ENCODE results near the gene EIF4G2.

The EIF4G2 gene

DNA sequence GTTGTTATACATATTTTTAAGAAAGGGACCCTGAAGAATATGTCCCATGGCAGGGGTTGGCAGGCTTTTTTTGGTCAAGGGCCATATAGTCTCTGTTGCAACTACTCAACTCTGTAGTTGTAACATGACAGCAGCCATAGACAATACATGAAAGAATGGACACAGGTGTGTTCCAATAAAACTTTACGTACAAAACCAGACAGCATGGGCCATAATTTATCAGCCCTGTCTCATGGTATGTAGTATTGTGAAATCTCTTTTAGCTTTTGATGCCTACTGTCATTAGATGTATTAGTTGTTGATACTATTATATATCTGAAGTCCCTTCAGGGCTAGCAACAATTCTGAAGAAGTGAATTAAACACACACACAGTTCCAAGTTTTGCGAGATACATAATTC is 46.6 kb upstream of the EIF4G2 start:
- TF ChIP-seq, protein P1, sequence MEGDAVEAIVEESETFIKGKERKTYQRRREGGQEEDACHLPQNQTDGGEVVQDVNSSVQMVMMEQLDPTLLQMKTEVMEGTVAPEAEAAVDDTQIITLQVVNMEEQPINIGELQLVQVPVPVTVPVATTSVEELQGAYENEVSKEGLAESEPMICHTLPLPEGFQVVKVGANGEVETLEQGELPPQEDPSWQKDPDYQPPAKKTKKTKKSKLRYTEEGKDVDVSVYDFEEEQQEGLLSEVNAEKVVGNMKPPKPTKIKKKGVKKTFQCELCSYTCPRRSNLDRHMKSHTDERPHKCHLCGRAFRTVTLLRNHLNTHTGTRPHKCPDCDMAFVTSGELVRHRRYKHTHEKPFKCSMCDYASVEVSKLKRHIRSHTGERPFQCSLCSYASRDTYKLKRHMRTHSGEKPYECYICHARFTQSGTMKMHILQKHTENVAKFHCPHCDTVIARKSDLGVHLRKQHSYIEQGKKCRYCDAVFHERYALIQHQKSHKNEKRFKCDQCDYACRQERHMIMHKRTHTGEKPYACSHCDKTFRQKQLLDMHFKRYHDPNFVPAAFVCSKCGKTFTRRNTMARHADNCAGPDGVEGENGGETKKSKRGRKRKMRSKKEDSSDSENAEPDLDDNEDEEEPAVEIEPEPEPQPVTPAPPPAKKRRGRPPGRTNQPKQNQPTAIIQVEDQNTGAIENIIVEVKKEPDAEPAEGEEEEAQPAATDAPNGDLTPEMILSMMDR (IDR thresholded peaks at IDR 0.05), result no peak
- no peaks in the 10 kb centered on the region for H3K9me3 ChIP-seq (ENCODE audit: control insufficient read depth, low read length)
- H3K4me2 ChIP-seq (ENCODE audit: low read length), result no peak overlapping the region
- H3K27me3 ChIP-seq (ENCODE audit: control insufficient read depth, insufficient read depth, low read length), result no peaks in the 10 kb centered on the region
- no peak overlapping the region for H3K4me3 ChIP-seq (ENCODE audit: low read depth, low read length)
- H3K4me1 ChIP-seq, result peaks cover 9% of the 10 kb centered on the region
- H3K79me2 ChIP-seq, result peaks cover 11% of the 10 kb centered on the region
- no peak overlapping the region for H3K27ac ChIP-seq
- no peak overlapping the region for H2AFZ ChIP-seq
- no peaks in the 10 kb centered on the region for H3K36me3 ChIP-seq (ENCODE audit: control insufficient read depth, insufficient read depth, low read length)
- no peak overlapping the region for H3K9ac ChIP-seq

DNA sequence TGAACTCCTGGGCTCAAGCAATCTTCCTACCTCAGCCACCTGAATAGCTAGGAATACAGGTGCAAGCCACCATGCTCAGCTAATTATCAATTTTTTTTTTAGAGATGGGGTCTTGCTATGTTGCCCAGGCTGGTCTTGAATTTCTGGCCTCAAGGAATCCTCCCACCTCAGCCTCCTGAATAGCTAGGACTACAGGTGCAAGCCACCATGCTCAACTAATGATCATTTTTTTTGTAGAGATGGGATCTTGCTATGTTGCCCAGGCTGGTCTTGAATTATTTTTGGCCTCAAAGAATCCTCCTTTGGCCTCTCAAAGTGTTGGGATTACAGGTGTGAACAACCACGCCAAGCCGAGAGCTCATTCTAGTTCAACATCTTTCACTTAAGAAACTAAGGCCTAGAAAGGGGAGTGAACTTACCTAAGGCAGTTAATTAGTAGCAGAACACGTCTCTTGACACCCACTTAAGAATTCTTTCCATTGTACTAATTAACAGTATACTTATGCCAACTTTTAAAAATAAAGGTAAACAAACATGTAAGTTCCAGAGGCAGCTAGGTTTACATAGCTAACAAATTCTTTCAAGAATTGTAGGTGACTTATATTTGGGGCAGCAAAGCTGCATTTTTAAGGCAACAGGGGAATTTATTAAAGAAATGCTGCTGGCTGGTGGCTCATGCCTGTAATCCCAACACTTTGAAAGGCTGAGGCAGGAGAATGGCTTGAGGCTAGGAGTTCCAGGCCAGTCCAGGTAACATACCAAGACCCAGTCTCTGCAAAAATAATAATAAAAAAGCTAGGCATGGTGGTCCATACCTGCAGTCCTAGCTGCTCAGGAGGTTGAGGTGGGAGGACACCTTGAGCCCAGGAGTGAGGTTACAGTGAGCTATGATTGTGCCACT is 39.5 kb upstream of the EIF4G2 start:
- no peaks in the 10 kb centered on the region for H3K9me3 ChIP-seq (ENCODE audit: control insufficient read depth, low read length)
- H3K9ac ChIP-seq, result no peak overlapping the region
- no peaks in the 10 kb centered on the region for H3K79me2 ChIP-seq
- H3K27ac ChIP-seq, result no peak overlapping the region
- no peak overlapping the region for H2AFZ ChIP-seq
- no peaks in the 10 kb centered on the region for H3K36me3 ChIP-seq (ENCODE audit: control insufficient read depth, insufficient read depth, low read length)
- H3K4me3 ChIP-seq (ENCODE audit: low read depth, low read length), result no peak overlapping the region
- no peak overlapping the region for H3K4me2 ChIP-seq (ENCODE audit: low read length)
- no peaks in the 10 kb centered on the region for H3K4me1 ChIP-seq
- TF ChIP-seq, protein P1 (IDR thresholded peaks at IDR 0.05), result no peak
- H3K27me3 ChIP-seq (ENCODE audit: control insufficient read depth, insufficient read depth, low read length), result no peaks in the 10 kb centered on the region

DNA sequence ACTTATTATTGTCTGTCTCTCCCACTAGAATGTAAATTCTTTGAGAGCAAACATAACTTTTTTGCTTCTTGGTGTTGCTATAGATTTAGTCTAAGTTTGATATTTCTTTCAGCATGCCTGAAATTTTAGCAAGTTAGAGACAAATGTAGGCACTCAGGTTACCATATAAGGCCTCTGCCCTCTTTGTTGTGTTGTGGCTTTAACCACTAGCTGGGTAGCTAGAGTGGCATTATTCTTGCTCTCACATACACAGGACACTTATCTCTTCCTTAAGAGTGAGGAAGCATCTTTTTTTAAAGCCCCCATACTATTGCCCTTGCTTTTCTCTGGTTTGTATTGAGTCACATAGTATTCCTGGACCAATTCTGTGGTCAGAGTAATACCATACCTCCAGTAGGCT is 37.9 kb upstream of the EIF4G2 start:
- H3K36me3 ChIP-seq (ENCODE audit: control insufficient read depth, insufficient read depth, low read length), result no peaks in the 10 kb centered on the region
- no peak overlapping the region for H3K9ac ChIP-seq
- no peak overlapping the region for H3K4me3 ChIP-seq (ENCODE audit: low read depth, low read length)
- TF ChIP-seq, protein P1 (IDR thresholded peaks at IDR 0.05), result no peak
- no peak overlapping the region for H3K27ac ChIP-seq
- H3K4me2 ChIP-seq (ENCODE audit: low read length), result no peak overlapping the region
- H3K27me3 ChIP-seq (ENCODE audit: control insufficient read depth, insufficient read depth, low read length), result no peaks in the 10 kb centered on the region
- no peaks in the 10 kb centered on the region for H3K4me1 ChIP-seq
- H3K79me2 ChIP-seq, result no peaks in the 10 kb centered on the region
- no peaks in the 10 kb centered on the region for H3K9me3 ChIP-seq (ENCODE audit: control insufficient read depth, low read length)
- no peak overlapping the region for H2AFZ ChIP-seq

DNA sequence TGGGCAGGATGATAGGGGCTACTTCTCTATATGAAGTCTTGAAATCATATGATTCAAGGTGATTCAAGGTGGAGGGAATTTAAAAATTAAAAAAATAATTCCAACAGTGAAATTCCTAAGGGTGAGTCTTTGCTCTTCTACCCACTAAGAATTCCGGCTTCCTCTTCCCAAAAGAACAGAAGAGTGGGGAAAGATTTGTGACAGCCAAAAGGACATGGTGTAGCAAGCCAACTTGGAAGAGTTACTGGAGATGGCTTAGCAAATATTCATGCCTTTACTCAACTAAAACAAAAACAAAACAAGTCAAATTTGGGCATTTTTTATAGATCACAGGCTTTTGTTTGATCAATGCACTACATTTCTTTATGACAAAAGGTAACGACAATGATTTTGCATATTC is 36.9 kb upstream of the EIF4G2 start:
- Histone ChIP-seq H3K9me3 (ENCODE audit: control insufficient read depth, low read length) (no peaks in the 10 kb centered on the region), H3K4me2 (ENCODE audit: low read length) (no peak overlapping the region), H3K36me3 (ENCODE audit: control insufficient read depth, insufficient read depth, low read length) (no peaks in the 10 kb centered on the region), H3K4me3 (ENCODE audit: low read depth, low read length) (no peak overlapping the region), H3K27ac (no peak overlapping the region), H3K27me3 (ENCODE audit: control insufficient read depth, insufficient read depth, low read length) (no peaks in the 10 kb centered on the region), H3K9ac (no peak overlapping the region), H3K4me1 (no peaks in the 10 kb centered on the region), H2AFZ (no peak overlapping the region), H3K79me2 (no peaks in the 10 kb centered on the region)
- TF ChIP-seq, protein P1 (IDR thresholded peaks at IDR 0.05), result no peak

DNA sequence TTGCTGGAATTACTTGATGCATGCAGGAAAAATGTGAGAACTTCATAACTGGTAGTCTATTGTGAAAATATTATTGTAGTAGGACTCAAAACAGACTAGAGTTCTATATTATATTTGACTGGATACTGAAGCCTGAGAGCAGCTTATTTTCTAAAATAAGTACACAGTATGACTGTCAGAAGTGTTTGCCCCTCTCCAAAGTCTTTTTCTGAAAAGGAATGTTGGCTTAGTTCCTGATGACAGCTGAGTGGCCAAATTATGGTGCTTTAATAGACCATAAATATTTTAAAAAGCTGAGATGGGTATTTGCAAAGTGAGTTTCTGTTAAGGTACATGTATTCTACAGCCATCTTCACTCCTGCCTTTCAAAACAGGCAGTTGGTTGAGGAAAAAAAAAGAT is 36.1 kb upstream of the EIF4G2 start:
- Histone ChIP-seq H3K27ac (no peak overlapping the region), H3K9ac (no peak overlapping the region)
- TF ChIP-seq, protein P1 (IDR thresholded peaks at IDR 0.05), result no peak

More for the DNA sequence above, 36.1 kb upstream of the EIF4G2 start:
- Histone ChIP-seq H3K9me3 (ENCODE audit: control insufficient read depth, low read length) (no peaks in the 10 kb centered on the region), H3K4me2 (ENCODE audit: low read length) (no peak overlapping the region), H3K4me3 (ENCODE audit: low read depth, low read length) (no peak overlapping the region), H3K36me3 (ENCODE audit: control insufficient read depth, insufficient read depth, low read length) (no peaks in the 10 kb centered on the region), H3K4me1 (no peaks in the 10 kb centered on the region), H3K27me3 (ENCODE audit: control insufficient read depth, insufficient read depth, low read length) (no peaks in the 10 kb centered on the region), H2AFZ (no peak overlapping the region), H3K79me2 (no peaks in the 10 kb centered on the region)
